Measurements from ENCODE around the gene MYO18B. TPM values are rescaled to one million over a fixed set of nuclear protein-coding genes. Genes with fewer than 3 reads are reported as not detected.

MYO18B gene
- total and polyA plus RNA-seq, 2 of the 4 experiments (the other 2 are of a cell fraction): under 0.01 TPM; not detected in 1

GRCh38 chr22:26043031-26043430 lies 301.0 kb downstream of the MYO18B start:
- ChIA-PET POLR2A (ENCODE audit: unreplicated experiment) (no interaction called here), CTCF (no interaction called here)
- no TSS peak for BruUV-seq (replicated peaks)
- no peak for TF ChIP-seq MAZ (IDR thresholded peaks at IDR 0.05; ENCODE audit: borderline replicate concordance, low read depth, low read length)
- no peak for TF ChIP-seq POLR2A (IDR thresholded peaks at IDR 0.05; ENCODE audit: low read depth, low read length)
- no peak for TF ChIP-seq RAD21 (IDR thresholded peaks at IDR 0.05; ENCODE audit: low read length)
- no peak for TF ChIP-seq RCOR1 (IDR thresholded peaks at IDR 0.05; ENCODE audit: insufficient replicate concordance, low read length)
- no peak for TF ChIP-seq ELK1 (IDR thresholded peaks at IDR 0.05; ENCODE audit: borderline replicate concordance, low read depth, low read length)
- 0 out of 2 replicates have a peak, but pooled peaks have one; percentile 17 for TF ChIP-seq MAFK (IDR thresholded peaks at IDR 0.05; ENCODE audit: low read depth, low read length)
- TF ChIP-seq CHD1 (IDR thresholded peaks at IDR 0.05; ENCODE audit: low read depth, low read length): no peak
- TF ChIP-seq USF2 (IDR thresholded peaks at IDR 0.05; ENCODE audit: low read depth, low read length): no peak
- TF ChIP-seq NFE2L2 (IDR thresholded peaks at IDR 0.05; ENCODE audit: low read depth, low read length): no peak
- Histone ChIP-seq H2AK9ac (replicated peaks; ENCODE audit: low read depth, low read length, poor library complexity) (no peak overlapping the region), H3K27me3 (ENCODE audit: control insufficient read depth, insufficient read depth, low read length) (no peaks in the 10 kb centered on the region), H2BK5ac (ENCODE audit: low read depth, low read length, poor library complexity, severe bottlenecking) (no peak overlapping the region), H2AK5ac (ENCODE audit: low read depth, low read length) (no peak overlapping the region), H3K27ac (ENCODE audit: insufficient read depth, low read length) (no peak overlapping the region), H4K20me1 (ENCODE audit: insufficient read depth, low read length) (no peaks in the 10 kb centered on the region), H3K9ac (ENCODE audit: low read depth, low read length) (no peak overlapping the region), H4K8ac (ENCODE audit: low read depth in 2 of 2, low read length in 2 of 2) (no peak overlapping the region), H3K18ac (ENCODE audit: low read depth, low read length) (no peak overlapping the region), H3K79me1 (ENCODE audit: low read depth in 1 of 2, low read length in 2 of 2) (no peaks in the 10 kb centered on the region), H2AFZ (replicated peaks; ENCODE audit: low read length, poor library complexity) (no peak overlapping the region), H4K91ac (ENCODE audit: insufficient read depth, low read depth, low read length) (no peak overlapping the region), H3K4me3 (ENCODE audit: insufficient read depth, low read depth, low read length) (no peak overlapping the region), H3K9me3 (ENCODE audit: control insufficient read depth, insufficient read depth, low read length) (peaks cover 26% of the 10 kb centered on the region), H3K4me1 (ENCODE audit: control insufficient read depth, insufficient read depth, low read length) (no peaks in the 10 kb centered on the region), H2BK120ac (ENCODE audit: low read depth, low read length) (no peak overlapping the region), H3K23ac (ENCODE audit: low read depth, low read length) (no peak overlapping the region), H2BK15ac (ENCODE audit: low read depth, low read length) (no peak overlapping the region), H3K36me3 (ENCODE audit: control insufficient read depth, insufficient read depth, low read length) (no peaks in the 10 kb centered on the region), H3K4ac (ENCODE audit: low read depth, low read length) (no peak overlapping the region), H2BK20ac (ENCODE audit: low read depth, low read length) (no peak overlapping the region), H3K56ac (ENCODE audit: extremely low read depth, insufficient read depth, low read length) (no peak overlapping the region), H3K4me2 (ENCODE audit: low read depth, low read length) (no peak overlapping the region), H3K14ac (replicated peaks; ENCODE audit: low read depth, low read length) (no peak overlapping the region), H4K5ac (ENCODE audit: low read depth, low read length) (no peak overlapping the region), H3K9me1 (ENCODE audit: insufficient read depth, low read length) (no peaks in the 10 kb centered on the region)
- no CpG with 5 or more reads among the region's 2 CpGs for WGBS, 2 experiments (ENCODE audit: extremely low coverage in 2 of 2, insufficient read length in 1 of 2)
- no peak for ATAC-seq (ENCODE audit: low read depth)
- no peak for DNase-seq
- in situ Hi-C loops (cut with MboI; ENCODE audit: low sequenced_read_pairs): no loop called here
- dilution Hi-C loops (cut with HindIII; ENCODE audit: low sequenced_read_pairs, unreplicated experiment): no loop called here
- intact Hi-C loops (cut with micrococcal nuclease): no loop called here
